OCI-M1 (cell line): Measurements from ENCODE around the gene SURF6.

Source experiments
- DNase-seq: peaks from one replicate; lab custom pipeline; 2025; lab: John Stamatoyannopoulos, UW

Gene SURF6

DNA sequence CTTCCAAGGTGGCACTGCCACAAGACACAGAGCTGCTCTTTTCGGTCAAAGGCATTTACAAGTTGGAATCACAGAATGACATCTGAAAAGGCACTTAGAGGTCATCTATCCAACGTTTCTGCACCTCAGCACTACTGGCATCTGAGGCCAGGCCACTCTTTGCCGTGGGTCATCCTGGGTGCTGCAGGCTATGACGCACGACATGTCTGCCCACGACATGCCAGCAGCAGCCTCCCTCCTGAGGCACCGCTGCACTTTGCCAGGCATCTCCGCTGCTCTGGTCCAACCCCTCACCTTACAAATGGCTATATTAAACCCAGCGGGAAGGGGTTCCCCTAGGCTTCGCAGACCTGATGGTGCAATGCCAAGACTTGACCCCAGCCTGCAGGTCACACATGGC lies 31.8 kb upstream of the SURF6 start:
- no peak for DNase-seq

DNA sequence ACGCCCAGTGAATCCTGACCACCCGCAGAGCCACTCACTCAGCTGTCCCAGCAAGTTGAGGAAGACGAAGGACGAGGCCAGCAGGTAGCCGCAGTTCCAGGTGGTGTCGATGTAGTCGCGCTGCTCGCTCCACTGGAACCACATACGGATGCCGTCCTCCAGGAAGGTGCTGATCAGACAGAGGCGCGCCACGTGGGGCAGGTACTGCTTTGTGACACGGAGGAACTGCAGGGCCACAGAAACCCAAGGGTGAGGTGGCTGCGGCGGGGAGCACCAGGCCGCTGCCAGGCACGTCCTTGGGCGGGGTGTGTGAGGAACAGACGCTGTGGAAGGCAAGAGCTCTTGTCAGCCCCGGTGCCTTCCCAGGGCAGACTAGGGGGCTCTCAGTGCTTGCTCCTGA lies 31.2 kb upstream of the SURF6 start:
- DNase-seq, result no peak

DNA sequence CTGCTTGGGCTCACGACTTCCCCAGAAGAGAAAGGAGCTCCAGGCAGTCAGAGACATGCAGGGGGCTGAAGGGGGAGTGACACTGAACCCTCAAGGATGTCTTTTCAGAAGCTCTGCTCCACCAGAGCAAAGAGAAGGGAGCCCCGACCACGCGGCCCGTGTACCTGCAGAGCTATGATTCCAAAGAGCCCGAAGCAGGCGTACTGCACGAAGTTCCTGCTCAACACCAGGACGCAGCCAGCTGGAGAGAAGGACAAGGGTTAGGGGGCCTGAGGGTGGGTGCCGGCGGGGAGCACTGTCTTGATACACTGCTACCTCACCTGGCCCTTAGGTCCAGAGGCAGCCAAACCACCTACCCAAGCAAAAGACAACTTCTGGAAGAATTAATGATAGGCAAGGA lies 30.4 kb upstream of the SURF6 start:
- no peak for DNase-seq

DNA sequence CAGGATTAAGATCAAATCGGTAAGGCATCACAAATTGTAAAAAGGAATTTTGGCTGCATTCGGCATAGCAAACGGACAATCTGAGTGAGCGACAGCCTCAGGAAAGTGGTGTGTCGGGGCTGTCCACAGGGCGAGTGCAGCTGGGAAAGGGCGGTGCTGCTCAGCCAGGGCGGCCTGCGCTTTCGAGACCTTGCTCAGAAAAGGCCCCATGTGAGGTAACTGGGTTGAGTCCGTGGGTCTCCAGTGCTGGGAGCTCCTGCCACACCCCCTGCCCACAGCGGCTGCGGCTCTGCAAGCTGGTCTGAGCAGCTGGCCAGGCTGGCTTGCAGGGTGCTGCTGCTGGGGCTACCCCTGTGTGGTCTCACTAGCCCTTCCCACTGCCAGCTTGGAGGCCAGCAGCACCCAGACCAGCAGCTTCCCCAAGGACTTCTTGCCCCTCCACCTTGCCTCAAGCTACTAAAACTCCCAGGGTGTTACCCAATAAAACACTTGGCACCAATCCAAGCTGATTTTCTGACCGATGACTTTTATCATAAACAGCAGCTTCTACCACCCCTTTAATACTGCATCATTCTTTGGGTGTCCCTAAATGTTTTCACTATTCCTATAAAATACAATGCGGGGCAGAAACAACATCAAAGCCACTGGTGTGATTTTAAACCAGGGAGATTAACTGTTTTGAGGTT lies 26.5 kb upstream of the SURF6 start:
- no peak for DNase-seq

DNA sequence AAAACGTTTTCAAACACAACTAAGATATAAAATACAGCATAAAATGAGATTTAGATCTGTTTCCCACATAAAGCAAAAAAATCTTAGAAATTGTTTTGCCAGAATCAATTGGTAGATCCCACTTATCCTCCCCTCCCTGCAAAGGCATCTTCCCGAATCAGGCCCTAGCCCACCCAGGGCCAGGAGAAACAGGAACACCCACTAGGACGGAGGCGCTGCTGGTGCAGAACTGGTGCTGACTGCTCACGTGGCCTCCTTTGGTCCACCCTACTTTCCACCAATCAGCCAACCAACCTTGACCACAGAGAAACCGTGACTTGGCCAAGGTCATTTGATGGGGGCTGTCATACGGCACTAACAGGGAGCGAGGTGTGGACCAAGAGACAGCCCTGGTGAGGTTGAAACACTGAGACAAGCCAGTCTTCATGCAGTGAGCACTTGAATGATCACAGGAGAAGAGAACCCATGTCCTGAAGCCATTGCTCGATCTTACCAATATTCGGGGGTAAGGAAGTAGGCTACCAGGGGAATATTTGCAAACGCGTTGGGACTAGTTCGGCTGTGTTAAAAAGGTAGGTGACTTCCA lies 25.6 kb upstream of the SURF6 start:
- DNase-seq, result no peak

DNA sequence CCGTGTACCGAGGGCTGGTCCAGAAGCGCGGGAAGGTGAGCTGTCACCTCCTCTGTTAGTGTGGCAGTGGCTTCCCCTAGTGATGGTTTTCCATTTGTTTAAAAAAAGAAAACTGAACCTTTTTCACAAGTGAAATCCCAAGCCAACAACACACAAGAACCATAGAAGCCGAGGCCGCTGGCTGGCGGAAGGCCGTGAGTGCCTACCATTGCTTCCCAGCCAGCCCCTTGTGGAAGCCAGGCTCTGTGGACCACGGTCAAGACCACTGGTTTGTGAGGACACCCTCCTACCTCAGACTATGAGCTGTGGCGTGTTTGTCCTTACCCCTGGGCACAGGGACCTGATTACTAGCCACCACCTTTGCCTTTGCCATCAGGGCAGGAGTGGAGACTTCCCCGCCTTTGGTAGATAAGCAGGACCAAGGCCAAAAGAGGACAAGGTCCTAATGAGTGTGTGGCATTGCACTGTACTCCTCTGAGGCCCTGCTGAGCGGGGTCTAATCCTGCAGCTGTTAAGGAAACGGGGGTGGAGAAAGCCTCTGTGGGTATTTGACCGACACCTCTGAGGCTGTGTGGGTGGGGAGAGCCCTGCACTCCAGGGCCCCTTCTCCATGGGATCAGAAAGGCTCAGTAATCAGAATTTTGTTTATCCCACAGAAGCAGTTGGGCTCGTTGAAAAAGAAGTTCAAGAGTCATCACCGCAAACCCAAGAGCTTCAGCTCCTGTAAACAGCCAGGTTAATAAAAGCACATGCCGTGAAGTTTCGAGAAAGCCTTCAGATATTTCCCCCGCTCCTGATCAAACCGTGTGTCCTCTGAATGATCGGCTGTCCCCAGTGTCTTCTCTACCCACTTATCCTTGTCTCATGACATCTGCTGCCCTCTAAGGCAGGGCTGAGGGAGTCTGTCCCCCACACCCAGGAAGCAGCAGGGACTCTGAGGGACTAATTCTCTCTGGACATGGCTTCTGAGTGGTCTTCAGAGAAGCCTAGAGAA lies 24.7 kb upstream of the SURF6 start:
- no peak for DNase-seq

DNA sequence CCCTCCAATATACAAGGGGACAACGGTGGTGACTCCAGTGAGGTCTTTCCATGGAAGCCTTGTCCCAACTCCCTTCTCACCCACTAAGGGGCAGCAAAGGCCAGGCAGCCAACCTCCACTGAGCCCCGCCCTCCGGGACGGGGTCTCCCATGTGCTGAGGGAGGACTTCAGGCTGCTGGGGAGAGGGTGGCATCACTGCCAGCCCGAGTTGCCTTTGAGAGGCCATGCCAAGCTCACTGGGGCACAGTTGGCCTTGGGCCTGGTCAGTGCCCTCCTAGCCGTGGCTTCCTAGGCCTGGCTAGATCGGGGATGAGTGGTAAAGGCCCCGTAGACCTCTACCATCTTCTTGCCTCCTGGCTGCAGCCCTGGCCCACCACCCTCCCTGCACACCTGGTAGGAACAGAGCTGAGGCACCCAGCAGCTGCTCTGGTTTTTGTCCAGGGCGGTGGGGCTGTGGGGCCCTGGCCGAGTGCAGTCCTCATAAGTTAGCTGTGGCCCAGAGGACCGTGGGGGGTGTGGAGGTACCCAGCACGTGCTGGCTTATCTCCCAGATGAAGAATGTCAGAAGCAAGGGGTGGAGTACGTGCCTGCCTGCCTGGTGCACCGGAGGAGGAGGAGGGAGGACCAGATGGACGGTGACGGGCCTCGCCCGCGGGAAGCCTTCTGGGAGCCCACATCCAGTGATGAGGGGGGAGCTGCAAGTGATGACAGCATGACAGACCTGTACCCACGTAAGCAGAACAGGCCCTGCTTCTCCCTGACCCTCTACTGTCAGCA lies 23.6 kb upstream of the SURF6 start:
- DNase-seq, result peak; percentile 25

DNA sequence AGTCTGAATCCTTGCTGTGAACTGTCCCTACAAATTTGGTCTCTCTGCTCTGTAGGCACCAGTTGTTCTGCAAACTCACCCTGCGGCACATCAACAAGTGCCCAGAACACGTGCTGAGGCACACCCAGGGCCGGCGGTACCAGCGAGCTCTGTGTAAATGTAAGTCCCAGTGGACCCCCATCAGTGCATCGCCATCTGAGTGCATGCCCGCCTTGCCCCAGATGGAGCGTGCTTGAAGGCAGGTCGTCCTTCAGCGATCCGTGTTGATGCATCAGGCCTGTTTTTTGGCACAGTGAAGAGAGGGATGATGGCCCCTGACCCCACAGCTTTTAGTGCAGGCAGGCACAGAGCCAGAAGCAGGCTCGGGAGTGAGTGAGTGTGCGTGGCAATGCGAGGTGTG lies 21.7 kb upstream of the SURF6 start:
- no peak for DNase-seq

DNA sequence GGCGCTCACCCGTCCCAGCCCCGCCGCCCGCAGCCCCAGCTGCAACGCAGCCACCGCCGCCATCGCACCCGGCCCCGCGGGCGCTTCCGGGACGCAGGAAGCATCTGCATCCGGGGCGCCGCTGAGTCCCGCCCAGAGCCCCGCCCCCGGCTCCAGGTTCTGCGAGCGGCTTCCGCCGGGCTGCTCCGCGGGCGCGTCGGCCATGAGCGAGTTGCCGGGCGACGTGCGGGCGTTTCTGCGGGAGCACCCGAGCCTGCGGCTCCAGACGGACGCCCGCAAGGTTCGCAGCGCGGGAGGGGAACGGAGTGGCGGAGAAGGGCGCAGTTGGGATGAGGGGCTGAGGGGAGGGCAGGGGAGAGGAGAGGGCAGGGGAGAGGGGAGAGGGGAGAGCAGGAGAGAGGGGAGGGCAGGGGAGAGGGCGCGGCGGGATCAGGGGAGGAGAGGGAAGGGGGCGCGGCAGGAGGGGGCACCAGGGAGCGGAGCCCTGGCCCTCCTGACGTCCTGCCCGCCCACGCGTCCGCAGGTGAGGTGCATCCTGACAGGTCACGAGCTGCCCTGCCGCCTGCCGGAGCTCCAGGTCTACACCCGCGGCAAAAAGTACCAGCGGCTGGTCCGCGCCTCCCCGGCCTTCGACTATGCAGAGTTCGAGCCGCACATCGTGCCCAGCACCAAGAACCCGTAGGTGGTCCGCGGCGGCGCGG lies 20.6 kb upstream of the SURF6 start, which contains the start of the genes SURF1 and SURF2:
Gene SURF1, minus strand, starts transcription at position 97 of the 701 bp plus-strand sequence. Its CDS starts 34 bp downstream, at position 63.
Gene SURF2, plus strand, starts transcription at position 160 of the 701 bp plus-strand sequence. Its CDS starts 43 bp downstream, at position 203.
- peak; percentile 89 for DNase-seq

DNA sequence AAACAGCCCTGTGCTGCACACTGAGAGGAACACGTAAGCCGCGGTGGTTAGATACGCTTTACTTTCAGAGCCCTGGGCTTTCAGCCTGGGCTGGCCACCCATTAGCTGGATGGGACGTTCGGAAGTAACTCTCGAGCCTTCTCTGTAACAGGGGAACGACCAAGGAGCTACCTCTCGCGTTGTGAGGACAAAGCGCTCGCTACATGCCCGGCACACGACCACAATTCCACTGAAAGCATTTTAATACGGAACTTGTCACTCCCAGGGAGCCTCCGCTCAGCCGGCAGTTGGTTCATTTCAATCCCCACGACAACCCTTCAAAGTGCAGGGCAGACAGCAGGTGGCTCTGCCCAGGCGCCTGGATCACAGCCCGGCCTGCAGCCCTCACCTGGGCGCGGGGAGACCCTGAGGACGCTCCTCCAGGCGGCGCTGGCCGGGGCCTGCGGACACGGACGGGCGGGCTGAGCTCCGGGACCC lies 19.9 kb upstream of the SURF6 start:
- DNase-seq, result peak; percentile 43

DNA sequence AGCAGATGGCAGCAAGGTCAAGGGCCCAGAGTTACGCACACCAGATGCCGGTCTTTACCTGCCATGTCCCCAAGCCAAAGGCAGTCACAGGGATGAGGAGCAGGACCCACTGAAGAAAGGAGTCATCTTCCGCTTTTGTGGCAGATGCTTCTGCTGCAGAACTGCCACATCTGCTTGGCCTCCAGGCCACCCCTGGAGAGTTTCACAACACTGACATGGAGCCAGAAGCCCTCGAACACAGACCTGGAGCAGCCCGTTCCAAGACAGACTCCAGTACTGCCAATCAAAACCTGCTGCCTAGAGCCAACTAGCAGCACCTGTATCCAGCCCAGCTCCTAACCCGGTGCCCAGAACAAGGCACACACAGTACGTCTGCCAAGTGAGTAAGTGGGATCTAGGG lies 18.8 kb upstream of the SURF6 start:
- DNase-seq, result no peak

DNA sequence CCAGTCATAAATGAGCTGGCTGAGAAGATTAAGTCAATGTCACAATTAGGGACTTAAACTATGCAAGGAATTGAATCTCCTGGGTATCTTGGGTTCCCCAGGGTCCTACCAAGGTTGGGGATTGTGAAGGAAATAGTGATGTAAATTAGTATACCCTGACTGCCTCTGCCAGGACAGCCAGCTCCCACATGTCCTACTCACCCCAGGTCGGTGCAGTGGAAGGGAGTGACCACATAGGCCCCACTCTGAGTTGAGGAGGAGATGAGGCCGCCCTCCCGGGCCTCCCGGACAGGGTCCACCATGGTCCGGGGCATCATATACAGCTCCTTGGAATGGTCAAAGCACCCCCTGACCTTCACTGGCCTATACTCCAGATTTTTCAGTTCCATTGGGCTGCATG lies 17.6 kb upstream of the SURF6 start:
- no peak for DNase-seq

DNA sequence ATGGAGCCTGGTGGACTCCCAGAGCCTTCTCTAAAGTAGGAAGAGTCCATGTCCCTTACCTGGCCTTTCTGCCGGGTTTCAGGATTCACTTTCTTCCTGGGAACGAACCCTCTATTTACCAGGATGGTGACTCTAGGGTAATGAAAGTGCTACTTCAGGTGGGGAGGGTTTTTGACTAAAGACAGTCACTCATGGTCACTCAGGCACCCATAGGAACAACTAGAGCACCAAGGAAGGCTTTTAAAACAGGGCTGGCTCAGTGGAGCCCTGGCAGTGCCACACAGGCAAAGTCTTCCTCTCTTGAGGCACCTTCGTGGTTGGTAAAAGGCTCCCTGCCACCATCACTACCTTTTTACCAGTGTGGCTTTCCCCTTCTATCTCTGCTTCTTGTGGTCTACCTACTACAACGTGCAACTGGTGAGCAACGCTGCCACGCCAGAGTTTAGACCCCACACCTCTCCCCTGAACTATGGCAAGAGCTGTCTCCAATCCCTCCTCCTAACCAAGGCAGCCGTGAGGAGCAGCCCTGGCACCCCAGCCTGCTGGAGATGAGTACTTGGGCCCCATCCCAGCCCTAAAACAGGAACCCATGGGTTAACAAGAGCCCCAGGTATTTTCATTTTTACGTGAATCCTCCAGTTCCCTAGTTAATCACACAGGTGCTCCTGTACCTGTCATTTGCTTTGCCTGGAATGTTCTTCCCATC lies 16.8 kb upstream of the SURF6 start:
- DNase-seq, result no peak

DNA sequence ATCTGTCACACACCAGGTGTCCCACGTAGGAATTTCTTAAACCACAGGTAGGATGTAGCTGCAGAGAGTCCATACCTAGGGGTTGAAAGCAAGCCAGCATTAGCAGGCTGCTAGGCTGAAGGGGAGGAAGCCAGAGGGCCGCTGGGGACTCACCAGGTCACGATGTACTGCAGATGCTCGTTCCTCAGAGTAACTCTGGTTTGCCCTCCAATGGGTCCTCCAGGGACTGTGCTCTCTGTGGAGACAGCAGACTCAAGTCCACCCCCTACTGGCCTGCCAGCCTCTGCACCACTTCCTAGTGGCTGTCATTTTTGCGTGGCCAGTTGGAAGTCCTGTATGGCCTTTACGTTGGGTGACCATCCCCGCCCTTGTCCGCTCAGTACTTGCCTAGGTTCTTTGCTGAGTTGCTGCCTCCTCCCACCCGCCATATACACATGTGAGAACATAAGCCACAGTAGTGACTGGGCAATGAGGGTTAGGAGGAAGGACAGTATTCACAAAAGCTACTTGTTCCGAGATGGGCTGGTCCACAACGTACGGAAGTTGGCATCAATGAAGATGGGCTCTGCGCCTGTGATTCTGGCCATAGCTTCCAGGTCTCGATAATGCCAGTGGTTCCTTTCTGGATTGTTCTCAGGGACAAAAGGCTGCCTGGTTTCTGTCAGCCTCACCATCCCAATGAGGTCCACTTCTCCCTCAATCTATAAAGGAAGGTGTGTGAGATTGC lies 16.1 kb upstream of the SURF6 start:
- peak; percentile 82 for DNase-seq

DNA sequence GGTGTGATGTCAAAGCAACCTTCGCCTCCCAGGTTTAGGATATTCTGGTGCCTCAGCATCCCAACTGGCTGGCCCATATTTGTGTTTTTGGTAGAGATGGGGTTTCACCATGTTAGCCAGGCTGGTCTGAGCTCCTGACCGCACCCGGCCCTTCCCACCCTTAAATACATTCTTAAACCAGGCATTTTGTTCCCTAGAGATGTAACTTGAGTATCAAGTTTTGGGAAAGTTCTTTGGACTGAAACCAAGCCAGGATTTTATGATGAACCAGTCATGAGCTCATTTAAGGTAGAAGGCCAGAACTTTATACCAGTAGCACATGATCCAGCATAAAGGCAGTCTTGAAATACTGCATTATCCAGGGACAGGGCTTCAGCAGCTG lies 15.5 kb upstream of the SURF6 start:
- no peak for DNase-seq

DNA sequence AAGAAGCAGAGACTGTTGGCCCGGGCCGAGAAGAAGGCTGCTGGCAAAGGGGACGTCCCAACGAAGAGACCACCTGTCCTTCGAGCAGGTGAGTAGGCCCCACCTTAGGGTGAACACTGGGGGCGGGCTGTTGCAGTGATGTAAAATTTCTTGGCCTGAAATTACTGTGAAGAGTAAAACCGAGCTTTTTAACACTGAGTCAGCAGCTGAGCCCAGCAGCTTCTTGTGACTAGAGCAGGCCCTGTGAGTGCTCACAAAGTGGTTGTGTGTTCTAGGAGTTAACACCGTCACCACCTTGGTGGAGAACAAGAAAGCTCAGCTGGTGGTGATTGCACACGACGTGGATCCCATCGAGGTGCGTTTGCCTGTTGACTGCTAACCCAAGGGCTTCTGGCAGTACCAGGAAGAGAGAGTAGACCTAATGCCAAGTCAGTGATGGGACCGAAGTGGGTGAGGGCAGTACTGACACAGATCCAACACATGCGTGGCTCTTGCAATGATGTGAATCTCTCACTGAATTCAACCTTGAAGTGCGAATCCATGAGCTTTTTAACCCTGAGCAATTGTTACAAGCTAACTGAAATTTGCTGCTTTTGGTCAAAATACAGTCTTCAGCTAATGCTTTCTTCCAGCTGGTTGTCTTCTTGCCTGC lies 14.1 kb upstream of the SURF6 start:
- no peak for DNase-seq

DNA sequence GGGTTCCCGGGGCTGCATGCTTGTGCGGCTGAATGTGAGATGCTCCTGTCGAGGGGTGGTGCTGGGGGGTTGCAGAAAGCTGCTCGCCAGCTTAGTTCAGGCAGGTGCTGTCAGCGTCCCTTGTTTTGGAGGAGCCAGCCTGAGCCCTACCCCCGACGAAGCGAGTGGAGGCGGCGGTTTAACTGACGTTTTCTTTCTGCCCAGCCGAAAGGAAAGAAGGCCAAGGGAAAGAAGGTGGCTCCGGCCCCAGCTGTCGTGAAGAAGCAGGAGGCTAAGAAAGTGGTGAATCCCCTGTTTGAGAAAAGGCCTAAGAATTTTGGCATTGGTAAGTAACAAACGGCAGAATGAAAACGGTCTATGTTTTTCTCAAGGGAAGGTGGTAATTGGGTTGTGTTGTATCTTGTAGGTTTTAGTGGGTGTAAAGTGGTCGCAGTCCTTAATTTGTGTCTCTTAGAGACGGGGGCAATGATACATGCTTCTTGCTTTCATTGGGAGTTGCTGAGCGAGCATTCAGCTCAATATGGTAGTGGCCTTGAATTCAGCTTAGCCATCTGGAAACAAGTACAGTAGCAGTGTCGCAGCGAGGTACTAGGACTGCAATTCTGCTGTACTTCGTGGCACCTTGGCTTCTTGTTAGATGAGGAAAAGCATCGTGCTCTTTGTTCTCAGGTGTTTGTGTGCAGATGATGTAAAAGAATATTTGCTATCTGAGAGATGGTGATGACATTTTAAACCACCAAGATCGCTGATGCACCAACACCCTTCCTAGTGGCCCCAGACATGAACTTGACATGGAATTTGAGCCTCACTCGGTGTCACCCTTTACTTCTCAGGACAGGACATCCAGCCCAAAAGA lies 13.0 kb upstream of the SURF6 start:
- no peak for DNase-seq

DNA sequence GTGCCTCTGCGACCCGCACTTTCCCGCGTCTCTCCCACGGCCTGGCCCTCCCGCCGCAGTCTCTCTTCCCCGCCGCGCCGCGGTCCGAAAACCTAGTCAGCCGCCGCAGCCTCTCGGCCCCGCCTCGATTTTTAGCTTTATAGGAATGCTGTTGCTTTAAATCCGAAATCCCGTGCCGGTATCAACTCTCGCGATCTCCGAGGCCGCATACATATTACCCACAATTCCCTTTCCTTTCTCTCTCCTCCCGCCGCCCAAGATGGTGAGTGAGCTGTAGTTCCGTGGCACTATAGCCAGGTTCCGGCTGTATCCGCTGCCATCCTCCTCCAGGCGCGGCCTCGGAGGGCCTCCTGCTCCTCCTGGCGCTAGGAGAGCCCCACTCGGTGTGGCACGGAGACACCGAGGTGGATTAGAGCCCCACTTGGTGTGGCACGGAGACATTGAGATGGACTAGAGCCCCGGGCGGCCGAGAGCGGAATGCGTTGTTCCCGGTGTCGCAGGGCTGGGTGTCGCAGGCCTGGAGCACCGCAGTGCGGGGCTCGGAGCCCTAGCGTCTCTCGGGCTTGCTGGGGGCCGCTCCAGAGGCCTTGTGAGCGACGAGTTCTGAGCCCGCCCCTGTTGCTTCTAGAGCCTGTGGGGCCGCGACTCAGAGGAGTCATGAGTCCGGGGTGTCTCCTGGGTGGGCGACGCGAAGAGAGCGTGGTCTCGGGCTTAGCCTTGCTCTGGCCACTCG lies 12.2 kb upstream of the SURF6 start, which contains the start of the genes MED22 and RPL7A:
Gene MED22, minus strand, starts transcription at position 147 of the 733 bp plus-strand sequence. CDS start 1,469 bp downstream, outside the sequence.
Gene RPL7A, plus strand, starts transcription at position 234 of the 733 bp plus-strand sequence. Its CDS starts 26 bp downstream, at position 260.
- peak; percentile 97 for DNase-seq
